Measurements from ENCODE around the gene HMCN2.
"Not testable (repeated sequence)": the region's sequence is repeated elsewhere in the genome, so short reads cannot be mapped to it uniquely, and the experiment has no call there.

HMCN2 gene

GRCh38 chr9:130264414-130265350, 878 bp upstream of the HMCN2 start:
- no peak for DNase-seq

- no peak for DNase-seq
Observed at GRCh38 chr9:130266236-130267098, 907 bp downstream of the HMCN2 start.

- no peak for DNase-seq
Observed at GRCh38 chr9:130267930-130268329, 2.4 kb downstream of the HMCN2 start.

GRCh38 chr9:130268521-130269211, 3.1 kb downstream of the HMCN2 start:
- no peak for DNase-seq

- no peak for DNase-seq
Observed at GRCh38 chr9:130271473-130271872, 5.9 kb downstream of the HMCN2 start.

GRCh38 chr9:130275156-130275555, 9.6 kb downstream of the HMCN2 start:
- DNase-seq: no peak

- DNase-seq: no peak
Observed at GRCh38 chr9:130276121-130276520, 10.6 kb downstream of the HMCN2 start.

GRCh38 chr9:130276955-130277354, 11.4 kb downstream of the HMCN2 start:
- DNase-seq: no peak

GRCh38 chr9:130277525-130277924, 12.0 kb downstream of the HMCN2 start:
- DNase-seq: not testable (repeated sequence)

- DNase-seq: no peak
Observed at GRCh38 chr9:130283539-130284248, 18.1 kb downstream of the HMCN2 start.

- DNase-seq: no peak
Observed at GRCh38 chr9:130284249-130284625, 18.7 kb downstream of the HMCN2 start.

- DNase-seq: no peak
Observed at GRCh38 chr9:130284690-130285089, 19.1 kb downstream of the HMCN2 start.

- no peak for DNase-seq
Observed at GRCh38 chr9:130285271-130285670, 19.7 kb downstream of the HMCN2 start.

GRCh38 chr9:130286072-130286770, 20.7 kb downstream of the HMCN2 start:
- DNase-seq: no peak

- no peak for DNase-seq
Observed at GRCh38 chr9:130286781-130287428, 21.3 kb downstream of the HMCN2 start.

GRCh38 chr9:130287736-130288135, 22.2 kb downstream of the HMCN2 start:
- no peak for DNase-seq

- no peak for DNase-seq
Observed at GRCh38 chr9:130288393-130288792, 22.8 kb downstream of the HMCN2 start.

GRCh38 chr9:130288926-130289690, 23.5 kb downstream of the HMCN2 start:
- no peak for DNase-seq

- DNase-seq: no peak
Observed at GRCh38 chr9:130289711-130290241, 24.2 kb downstream of the HMCN2 start.

All from activated T-cell treated with anti-CD3 and anti-CD28 coated beads, Interleukin-2, amount 50 U/mL, for 48 hours (primary cell).